GM06990 (cell line): ENCODE measurements around the gene KLHL25.

Experiments used
- DNase-seq: peaks from one replicate; pipeline ENCODE4 v3.0.0-alpha.2; 2011; ENCODE audit not compliant: insufficient read length; ENCODE audit errors: extremely low read depth
- H3K27me3 ChIP-seq: replicated peaks from 2 replicates; pipeline ENCODE4 v1.6.0; 2011; ENCODE audit warnings: low read length; ENCODE audit not compliant: control insufficient read depth, insufficient read depth
- H3K36me3 ChIP-seq: 2 replicates; pipeline ENCODE4 v1.5.1; 2011; ENCODE audit warnings: low read length; ENCODE audit not compliant: control insufficient read depth, insufficient read depth
- H3K4me3 ChIP-seq: replicated peaks from 2 replicates; pipeline ENCODE4 v1.5.1; 2011; ENCODE audit warnings: low read depth, mild to moderate bottlenecking, control low read depth, low read length
- CTCF ChIP-seq: IDR thresholded peaks from 2 replicates; pipeline ENCODE4 v1.5.1; 2011; ENCODE audit warnings: low read length, control low read depth, mild to moderate bottlenecking, inconsistent platforms; ENCODE audit not compliant: insufficient read depth, poor library complexity, severe bottlenecking

The KLHL25 gene

GRCh38 chr15:85762039-85762755 lies 32.5 kb downstream of the KLHL25 start:
- no peak for DNase-seq
- no peak overlapping the region for H3K4me3 ChIP-seq
- no peaks in the 10 kb centered on the region for H3K27me3 ChIP-seq
- peaks cover 1% of the 10 kb centered on the region for H3K36me3 ChIP-seq
- no peak for TF ChIP-seq CTCF

GRCh38 chr15:85761635-85762034 lies 33.1 kb downstream of the KLHL25 start:
- Histone ChIP-seq H3K36me3 (peaks cover 1% of the 10 kb centered on the region), H3K4me3 (no peak overlapping the region), H3K27me3 (no peaks in the 10 kb centered on the region)
- DNase-seq, result no peak
- no peak for TF ChIP-seq CTCF

GRCh38 chr15:85760531-85761371 lies 34.0 kb downstream of the KLHL25 start:
- no peak for TF ChIP-seq CTCF
- Histone ChIP-seq H3K36me3 (peaks cover 1% of the 10 kb centered on the region), H3K27me3 (no peaks in the 10 kb centered on the region), H3K4me3 (no peak overlapping the region)
- DNase-seq, result no peak

GRCh38 chr15:85760049-85760448 lies 34.7 kb downstream of the KLHL25 start:
- peaks cover 1% of the 10 kb centered on the region for H3K36me3 ChIP-seq
- DNase-seq, result no peak
- no peaks in the 10 kb centered on the region for H3K27me3 ChIP-seq
- no peak overlapping the region for H3K4me3 ChIP-seq
- no peak for TF ChIP-seq CTCF

GRCh38 chr15:85759376-85759775 lies 35.3 kb downstream of the KLHL25 start:
- Histone ChIP-seq H3K4me3 (no peak overlapping the region), H3K27me3 (no peaks in the 10 kb centered on the region), H3K36me3 (peaks cover 1% of the 10 kb centered on the region)
- TF ChIP-seq CTCF, result no peak
- no peak for DNase-seq
